Adipocyte (in vitro differentiated cells): Measurements from ENCODE around the gene SRGAP1.
"Not testable (repeated sequence)": the region's sequence is repeated elsewhere in the genome, so short reads cannot be mapped to it uniquely, and the experiment has no call there.

Experiments
- DNase-seq: peaks from one replicate; pipeline ENCODE4 v3.0.0-alpha.2; 2015; ENCODE audit warnings: low read depth
- H3K27me3 ChIP-seq: replicated peaks from 2 replicates; pipeline ENCODE4 v1.7.0; 2013; ENCODE audit warnings: mild to moderate bottlenecking, low read length, moderate library complexity; ENCODE audit not compliant: control insufficient read depth, insufficient read depth
- H3K36me3 ChIP-seq: 2 replicates; pipeline ENCODE4 v1.7.0; 2013; ENCODE audit warnings: low read length, mild to moderate bottlenecking, moderate library complexity; ENCODE audit not compliant: control insufficient read depth, insufficient read depth, severe bottlenecking
- H3K4me1 ChIP-seq: 2 replicates; pipeline ENCODE4 v1.7.0; 2013; ENCODE audit warnings: mild to moderate bottlenecking, low read length, moderate library complexity; ENCODE audit not compliant: control insufficient read depth, insufficient read depth
- H3K4me3 ChIP-seq: 2 replicates; pipeline ENCODE4 v1.7.0; 2013; ENCODE audit warnings: mild to moderate bottlenecking, low read length, moderate library complexity
- H3K9ac ChIP-seq: 2 replicates; pipeline ENCODE4 v1.7.0; 2013; ENCODE audit warnings: mild to moderate bottlenecking, low read length, moderate library complexity
- H3K9me3 ChIP-seq: 2 replicates; pipeline ENCODE4 v1.7.0; 2013; ENCODE audit warnings: mild to moderate bottlenecking, low read length, moderate library complexity; ENCODE audit not compliant: control insufficient read depth

The SRGAP1 gene

GRCh38 chr12:63874897-63875480 lies 30.5 kb downstream of the SRGAP1 start:
- Histone ChIP-seq H3K4me3 (no peak overlapping the region), H3K4me1 (peaks cover 31% of the 10 kb centered on the region), H3K9me3 (no peaks in the 10 kb centered on the region), H3K36me3 (no peaks in the 10 kb centered on the region), H3K27me3 (no peaks in the 10 kb centered on the region), H3K9ac (no peak overlapping the region)
- no peak for DNase-seq

GRCh38 chr12:63875703-63876102 lies 31.2 kb downstream of the SRGAP1 start:
- Histone ChIP-seq H3K4me1 (peaks cover 25% of the 10 kb centered on the region), H3K36me3 (no peaks in the 10 kb centered on the region), H3K9me3 (no peaks in the 10 kb centered on the region), H3K9ac (no peak overlapping the region), H3K27me3 (no peaks in the 10 kb centered on the region), H3K4me3 (peak overlapping the region; percentile 12)
- DNase-seq: no peak

- H3K27me3 ChIP-seq: no peaks in the 10 kb centered on the region
Observed at GRCh38 chr12:63876980-63877379, 32.5 kb downstream of the SRGAP1 start.

GRCh38 chr12:63877693-63878092 lies 33.2 kb downstream of the SRGAP1 start:
- no peaks in the 10 kb centered on the region for H3K27me3 ChIP-seq
- no peaks in the 10 kb centered on the region for H3K9me3 ChIP-seq
- H3K4me3 ChIP-seq: no peak overlapping the region
- H3K36me3 ChIP-seq: no peaks in the 10 kb centered on the region
- H3K9ac ChIP-seq: no peak overlapping the region
- no peak for DNase-seq
- H3K4me1 ChIP-seq: peaks cover 25% of the 10 kb centered on the region

More at GRCh38 chr12:63876980-63877379, 32.5 kb downstream of the SRGAP1 start:
- Histone ChIP-seq H3K4me3 (no peak overlapping the region), H3K4me1 (peaks cover 25% of the 10 kb centered on the region), H3K9ac (no peak overlapping the region), H3K36me3 (no peaks in the 10 kb centered on the region), H3K9me3 (no peaks in the 10 kb centered on the region)
- peak; percentile 51 for DNase-seq

- not testable (repeated sequence) for H3K4me3 ChIP-seq, H3K27me3 ChIP-seq, H3K9ac ChIP-seq, DNase-seq, H3K36me3 ChIP-seq, H3K9me3 ChIP-seq
- peaks cover 24% of the 10 kb centered on the region for H3K4me1 ChIP-seq
Observed at GRCh38 chr12:63880235-63880634, 35.7 kb downstream of the SRGAP1 start.

GRCh38 chr12:63880742-63881263 lies 36.3 kb downstream of the SRGAP1 start:
- H3K9ac ChIP-seq: no peak overlapping the region
- H3K4me1 ChIP-seq: peaks cover 20% of the 10 kb centered on the region
- no peak for DNase-seq
- no peak overlapping the region for H3K4me3 ChIP-seq
- no peaks in the 10 kb centered on the region for H3K27me3 ChIP-seq
- no peaks in the 10 kb centered on the region for H3K9me3 ChIP-seq
- no peaks in the 10 kb centered on the region for H3K36me3 ChIP-seq

GRCh38 chr12:63882844-63883243 lies 38.3 kb downstream of the SRGAP1 start:
- peak; percentile 48 for DNase-seq

GRCh38 chr12:63885401-63885800 lies 40.9 kb downstream of the SRGAP1 start:
- Histone ChIP-seq H3K36me3 (no peaks in the 10 kb centered on the region), H3K4me3 (no peak overlapping the region), H3K9me3 (no peaks in the 10 kb centered on the region), H3K27me3 (no peaks in the 10 kb centered on the region), H3K9ac (no peak overlapping the region), H3K4me1 (peaks cover 16% of the 10 kb centered on the region)
- DNase-seq: no peak

More at GRCh38 chr12:63882844-63883243, 38.3 kb downstream of the SRGAP1 start:
- Histone ChIP-seq H3K27me3 (no peaks in the 10 kb centered on the region), H3K4me1 (peaks cover 2% of the 10 kb centered on the region), H3K4me3 (no peak overlapping the region), H3K9ac (no peak overlapping the region), H3K9me3 (no peaks in the 10 kb centered on the region), H3K36me3 (no peaks in the 10 kb centered on the region)

GRCh38 chr12:63888908-63889635 lies 44.6 kb downstream of the SRGAP1 start:
- Histone ChIP-seq H3K36me3 (no peaks in the 10 kb centered on the region), H3K4me1 (peaks cover 30% of the 10 kb centered on the region), H3K4me3 (no peak overlapping the region), H3K9ac (peak overlapping the region; percentile 9), H3K9me3 (no peaks in the 10 kb centered on the region), H3K27me3 (no peaks in the 10 kb centered on the region)
- peak; percentile 47 for DNase-seq

GRCh38 chr12:63889721-63890509 lies 45.4 kb downstream of the SRGAP1 start:
- no peak overlapping the region for H3K9ac ChIP-seq
- H3K36me3 ChIP-seq: no peaks in the 10 kb centered on the region
- no peaks in the 10 kb centered on the region for H3K27me3 ChIP-seq
- no peak for DNase-seq
- peaks cover 34% of the 10 kb centered on the region for H3K4me1 ChIP-seq
- no peak overlapping the region for H3K4me3 ChIP-seq
- H3K9me3 ChIP-seq: no peaks in the 10 kb centered on the region

- H3K36me3 ChIP-seq: no peaks in the 10 kb centered on the region
- DNase-seq: peak; percentile 14
- no peaks in the 10 kb centered on the region for H3K27me3 ChIP-seq
- no peak overlapping the region for H3K4me3 ChIP-seq
- peaks cover 44% of the 10 kb centered on the region for H3K4me1 ChIP-seq
- H3K9me3 ChIP-seq: no peaks in the 10 kb centered on the region
- H3K9ac ChIP-seq: no peak overlapping the region
Observed at GRCh38 chr12:63893170-63893569, 48.7 kb downstream of the SRGAP1 start.
